Measurements from ENCODE around the gene CAB39. TPM values are rescaled to one million over a fixed set of nuclear protein-coding genes. Genes with fewer than 3 reads are reported as not detected.

The CAB39 gene
- total RNA-seq, 2 donors from 2014 or later, result 130 to 149 TPM

GRCh38 chr2:230773039-230773773 lies 60.6 kb downstream of the CAB39 start:
- Mint-ChIP-seq H3K27me3 (ENCODE audit: low read depth) (no peaks in the 10 kb centered on the region), H3K27ac (peak overlapping the region; percentile 35), H3K4me1 (ENCODE audit: low read depth) (peaks cover 85% of the 10 kb centered on the region), H3K9me3 (no peaks in the 10 kb centered on the region), H3K4me3 (peak overlapping the region in 1 of 2 donors; percentile 3), H3K36me3 (ENCODE audit: insufficient read depth in 2 of 2) (peaks cover 19 to 50% of the 10 kb centered on the region in 2 donors)
- peak in 1 of 2 donors; percentile 22 for DNase-seq
- peak; percentile 64 to 89 for ATAC-seq (replicated peaks in 1 of 2)

- Mint-ChIP-seq H3K4me1 (ENCODE audit: low read depth) (peaks cover 85% of the 10 kb centered on the region), H3K9me3 (no peaks in the 10 kb centered on the region), H3K27me3 (ENCODE audit: low read depth) (no peaks in the 10 kb centered on the region), H3K27ac (peak overlapping the region; percentile 20), H3K36me3 (ENCODE audit: insufficient read depth in 2 of 2) (peaks cover 15 to 42% of the 10 kb centered on the region in 2 donors), H3K4me3 (no peak overlapping the region)
- DNase-seq (no peak), ATAC-seq (replicated peaks in 1 of 2) (peak; percentile 18 to 63)
Observed at GRCh38 chr2:230774348-230774951, 61.8 kb downstream of the CAB39 start.

- H3K9me3 Mint-ChIP-seq, result no peaks in the 10 kb centered on the region
- no peaks in the 10 kb centered on the region for H3K27me3 Mint-ChIP-seq (ENCODE audit: low read depth)
- DNase-seq (no peak), ATAC-seq (replicated peaks in 1 of 2) (no peak)
- H3K27ac Mint-ChIP-seq, result peak overlapping the region; percentile 5
- peaks cover 18 to 44% of the 10 kb centered on the region in 2 donors for H3K36me3 Mint-ChIP-seq (ENCODE audit: insufficient read depth in 2 of 2)
- H3K4me1 Mint-ChIP-seq (ENCODE audit: low read depth), result peaks cover 85% of the 10 kb centered on the region
- no peak overlapping the region for H3K4me3 Mint-ChIP-seq
Observed at GRCh38 chr2:230775737-230776136, 63.1 kb downstream of the CAB39 start.

- Mint-ChIP-seq H3K9me3 (no peaks in the 10 kb centered on the region), H3K4me1 (ENCODE audit: low read depth) (peaks cover 82% of the 10 kb centered on the region), H3K36me3 (ENCODE audit: insufficient read depth in 2 of 2) (peaks cover 17 to 37% of the 10 kb centered on the region in 2 donors), H3K4me3 (peak overlapping the region; percentile 29 to 33), H3K27ac (peak overlapping the region; percentile 63), H3K27me3 (ENCODE audit: low read depth) (no peaks in the 10 kb centered on the region)
- DNase-seq (no peak), ATAC-seq (replicated peaks in 1 of 2) (no peak)
Observed at GRCh38 chr2:230777721-230778120, 65.1 kb downstream of the CAB39 start.

- Mint-ChIP-seq H3K27ac (peak overlapping the region; percentile 63), H3K27me3 (ENCODE audit: low read depth) (no peaks in the 10 kb centered on the region), H3K4me3 (peak overlapping the region in 1 of 2 donors; percentile 33), H3K36me3 (ENCODE audit: insufficient read depth in 2 of 2) (peaks cover 17 to 37% of the 10 kb centered on the region in 2 donors), H3K9me3 (no peaks in the 10 kb centered on the region), H3K4me1 (ENCODE audit: low read depth) (peaks cover 74% of the 10 kb centered on the region)
- DNase-seq (no peak), ATAC-seq (replicated peaks in 1 of 2) (no peak)
Observed at GRCh38 chr2:230778350-230779063, 65.9 kb downstream of the CAB39 start.

GRCh38 chr2:230779126-230779525 lies 66.5 kb downstream of the CAB39 start:
- peak overlapping the region in 1 of 2 donors; percentile 48 for H3K4me3 Mint-ChIP-seq

GRCh38 chr2:230779607-230780006 lies 67.0 kb downstream of the CAB39 start:
- ATAC-seq (replicated peaks in 1 of 2) (no peak), DNase-seq (no peak)
- Mint-ChIP-seq H3K4me3 (peak overlapping the region in 1 of 2 donors; percentile 48), H3K27ac (peak overlapping the region; percentile 78), H3K27me3 (ENCODE audit: low read depth) (no peaks in the 10 kb centered on the region), H3K9me3 (peaks cover 0 to 7% of the 10 kb centered on the region in 2 donors), H3K36me3 (ENCODE audit: insufficient read depth in 2 of 2) (peaks cover 22 to 43% of the 10 kb centered on the region in 2 donors), H3K4me1 (ENCODE audit: low read depth) (peaks cover 73% of the 10 kb centered on the region)

More at GRCh38 chr2:230779126-230779525, 66.5 kb downstream of the CAB39 start:
- peaks cover 20 to 40% of the 10 kb centered on the region in 2 donors for H3K36me3 Mint-ChIP-seq (ENCODE audit: insufficient read depth in 2 of 2)
- ATAC-seq (replicated peaks in 1 of 2) (peak; percentile 43 to 58), DNase-seq (no peak)
- peaks cover 73% of the 10 kb centered on the region for H3K4me1 Mint-ChIP-seq (ENCODE audit: low read depth)
- H3K27ac Mint-ChIP-seq, result peak overlapping the region; percentile 78
- H3K9me3 Mint-ChIP-seq, result peaks cover 0 to 4% of the 10 kb centered on the region in 2 donors
- no peaks in the 10 kb centered on the region for H3K27me3 Mint-ChIP-seq (ENCODE audit: low read depth)

GRCh38 chr2:230781130-230781797 lies 68.6 kb downstream of the CAB39 start:
- DNase-seq (peak; percentile 44 to 48), ATAC-seq (replicated peaks in 1 of 2) (peak; percentile 89 to 94)
- peaks cover 80% of the 10 kb centered on the region for H3K4me1 Mint-ChIP-seq (ENCODE audit: low read depth)
- peak overlapping the region; percentile 88 for H3K27ac Mint-ChIP-seq
- peaks cover 29 to 47% of the 10 kb centered on the region in 2 donors for H3K36me3 Mint-ChIP-seq (ENCODE audit: insufficient read depth in 2 of 2)
- no peaks in the 10 kb centered on the region for H3K27me3 Mint-ChIP-seq (ENCODE audit: low read depth)
- H3K9me3 Mint-ChIP-seq, result peaks cover 4 to 7% of the 10 kb centered on the region in 2 donors
- peak overlapping the region; percentile 7 to 49 for H3K4me3 Mint-ChIP-seq

GRCh38 chr2:230783101-230783500 lies 70.5 kb downstream of the CAB39 start:
- Mint-ChIP-seq H3K36me3 (ENCODE audit: insufficient read depth in 2 of 2) (peaks cover 33 to 59% of the 10 kb centered on the region in 2 donors), H3K4me1 (ENCODE audit: low read depth) (peaks cover 62% of the 10 kb centered on the region), H3K27ac (peak overlapping the region; percentile 39), H3K4me3 (no peak overlapping the region), H3K27me3 (ENCODE audit: low read depth) (no peaks in the 10 kb centered on the region), H3K9me3 (peaks cover 10% of the 10 kb centered on the region in 2 donors)
- DNase-seq (no peak), ATAC-seq (replicated peaks in 1 of 2) (no peak)

GRCh38 chr2:230784795-230785194 lies 72.2 kb downstream of the CAB39 start:
- Mint-ChIP-seq H3K27me3 (ENCODE audit: low read depth) (no peaks in the 10 kb centered on the region), H3K36me3 (ENCODE audit: insufficient read depth in 2 of 2) (peaks cover 40 to 68% of the 10 kb centered on the region in 2 donors), H3K4me3 (no peak overlapping the region), H3K9me3 (peaks cover 16 to 21% of the 10 kb centered on the region in 2 donors), H3K4me1 (ENCODE audit: low read depth) (peaks cover 52% of the 10 kb centered on the region), H3K27ac (peak overlapping the region; percentile 46)
- ATAC-seq (replicated peaks in 1 of 2) (no peak), DNase-seq (no peak)

- Mint-ChIP-seq H3K9me3 (peaks cover 18 to 21% of the 10 kb centered on the region in 2 donors), H3K4me3 (no peak overlapping the region), H3K4me1 (ENCODE audit: low read depth) (peaks cover 52% of the 10 kb centered on the region), H3K36me3 (ENCODE audit: insufficient read depth in 2 of 2) (peaks cover 42 to 73% of the 10 kb centered on the region in 2 donors), H3K27me3 (ENCODE audit: low read depth) (no peaks in the 10 kb centered on the region), H3K27ac (peak overlapping the region; percentile 46)
- DNase-seq (no peak), ATAC-seq (replicated peaks in 1 of 2) (no peak)
Observed at GRCh38 chr2:230785346-230785745, 72.7 kb downstream of the CAB39 start.

- DNase-seq (no peak), ATAC-seq (replicated peaks in 1 of 2) (no peak)
- Mint-ChIP-seq H3K4me3 (no peak overlapping the region), H3K27ac (no peak overlapping the region), H3K27me3 (ENCODE audit: low read depth) (no peaks in the 10 kb centered on the region), H3K4me1 (ENCODE audit: low read depth) (peaks cover 37% of the 10 kb centered on the region), H3K9me3 (peaks cover 19 to 21% of the 10 kb centered on the region in 2 donors), H3K36me3 (ENCODE audit: insufficient read depth in 2 of 2) (peaks cover 45 to 81% of the 10 kb centered on the region in 2 donors)
Observed at GRCh38 chr2:230787101-230787500, 74.5 kb downstream of the CAB39 start.
